GM19240 (cell line): ENCODE data around the gene DLGAP4.

ENCODE experiments used
- DNase-seq: peaks from one replicate; pipeline ENCODE4 v3.0.0; 2011; ENCODE audit warnings: low spot score; ENCODE audit not compliant: insufficient read length

The DLGAP4 gene

GRCh38 chr20:36305602-36306551, at the start of gene DLGAP4:
Gene DLGAP4, plus strand, starts transcription at chr20:36306339. Its CDS starts 125,379 bp downstream, at chr20:36431718.
- no peak for DNase-seq

GRCh38 chr20:36259177-36260061, 46.7 kb upstream of the DLGAP4 start:
- no peak for DNase-seq

GRCh38 chr20:36260316-36260715, 45.8 kb upstream of the DLGAP4 start:
- no peak for DNase-seq

- DNase-seq: no peak
Measured at GRCh38 chr20:36261389-36262105, 44.6 kb upstream of the DLGAP4 start.

- no peak for DNase-seq
Measured at GRCh38 chr20:36262440-36262839, 43.7 kb upstream of the DLGAP4 start.

GRCh38 chr20:36264426-36265246, 41.5 kb upstream of the DLGAP4 start:
- DNase-seq: no peak

- no peak for DNase-seq
Measured at GRCh38 chr20:36266189-36266588, 40.0 kb upstream of the DLGAP4 start.

- DNase-seq: no peak
Measured at GRCh38 chr20:36267605-36268381, 38.3 kb upstream of the DLGAP4 start.

- no peak for DNase-seq
Measured at GRCh38 chr20:36268440-36269342, 37.4 kb upstream of the DLGAP4 start.

GRCh38 chr20:36269507-36269906, 36.6 kb upstream of the DLGAP4 start:
- DNase-seq: no peak

GRCh38 chr20:36270744-36271638, 35.1 kb upstream of the DLGAP4 start:
- no peak for DNase-seq

- DNase-seq: no peak
Measured at GRCh38 chr20:36271639-36272546, 34.2 kb upstream of the DLGAP4 start.

GRCh38 chr20:36272547-36273220, 33.5 kb upstream of the DLGAP4 start:
- DNase-seq: no peak

- no peak for DNase-seq
Measured at GRCh38 chr20:36273414-36274180, 32.5 kb upstream of the DLGAP4 start.

- DNase-seq: no peak
Measured at GRCh38 chr20:36274181-36274841, 31.8 kb upstream of the DLGAP4 start.
